Thyroid gland (tissue), 4 donors: ENCODE data around the gene GPC1.

Experiments
- CTCF ChIP-seq, 6 experiments: fragments of 200-600 bp in 3 of 6; fragments of 450-650 bp in 3 of 6; sonication (generic) in 3 of 6; IDR thresholded peaks; one replicate each; pipeline ENCODE4 v1.5.1; 2016 to 2019; ENCODE audit warnings: antibody characterized with exemption in 6 of 6, mild to moderate bottlenecking in 2 of 6, inconsistent platforms in 1 of 6, moderate library complexity in 1 of 6
- POLR2A ChIP-seq, 2 donors: fragments of 450-650 bp; IDR thresholded peaks; one replicate each; pipeline ENCODE4 v1.6.1; 2017; ENCODE audit warnings: antibody characterized with exemption in 2 of 2, mild to moderate bottlenecking in 2 of 2, moderate library complexity in 1 of 2

- TF ChIP-seq POLR2A (IDR thresholded peaks at IDR 0.05), result no peak
- no peak for TF ChIP-seq CTCF (IDR thresholded peaks at IDR 0.05)
These were observed 41.5 kb upstream of the GPC1 start for GRCh38 chr2:240393831-240394410.
